ENCODE data around the gene TRAF5.
"Not testable (repeated sequence)": the region's sequence is repeated elsewhere in the genome, so short reads cannot be mapped to it uniquely, and the experiment has no call there.

The TRAF5 gene

GRCh38 chr1:211347077-211347844 lies 20.6 kb downstream of the TRAF5 start:
- no peak for DNase-seq (ENCODE audit: low read depth)

- DNase-seq (ENCODE audit: low read depth), result no peak
Observed at GRCh38 chr1:211348547-211348946, 21.9 kb downstream of the TRAF5 start.

GRCh38 chr1:211349741-211350140 lies 23.1 kb downstream of the TRAF5 start:
- DNase-seq (ENCODE audit: low read depth), result no peak

- not testable (repeated sequence) for DNase-seq (ENCODE audit: low read depth)
Observed at GRCh38 chr1:211352055-211352454, 25.4 kb downstream of the TRAF5 start.

- no peak for DNase-seq (ENCODE audit: low read depth)
Observed at GRCh38 chr1:211352465-211352864, 25.8 kb downstream of the TRAF5 start.

- peak; percentile 33 for DNase-seq (ENCODE audit: low read depth)
Observed at GRCh38 chr1:211352985-211353515, 26.4 kb downstream of the TRAF5 start.

GRCh38 chr1:211353562-211354212 lies 27.1 kb downstream of the TRAF5 start:
- no peak for DNase-seq (ENCODE audit: low read depth)

GRCh38 chr1:211355873-211356272 lies 29.2 kb downstream of the TRAF5 start:
- no peak for DNase-seq (ENCODE audit: low read depth)

- no peak for DNase-seq (ENCODE audit: low read depth)
Observed at GRCh38 chr1:211356723-211357407, 30.2 kb downstream of the TRAF5 start.

- no peak for DNase-seq (ENCODE audit: low read depth)
Observed at GRCh38 chr1:211358685-211359084, 32.1 kb downstream of the TRAF5 start.

GRCh38 chr1:211359876-211360275 lies 33.2 kb downstream of the TRAF5 start:
- no peak for DNase-seq (ENCODE audit: low read depth)

GRCh38 chr1:211361202-211361601 lies 34.6 kb downstream of the TRAF5 start:
- DNase-seq (ENCODE audit: low read depth), result no peak

- no peak for DNase-seq (ENCODE audit: low read depth)
Observed at GRCh38 chr1:211369640-211370039, 43.0 kb downstream of the TRAF5 start.

GRCh38 chr1:211370669-211371068 lies 44.0 kb downstream of the TRAF5 start:
- no peak for DNase-seq (ENCODE audit: low read depth)

- DNase-seq (ENCODE audit: low read depth), result no peak
Observed at GRCh38 chr1:211371406-211372105, 44.9 kb downstream of the TRAF5 start.

- DNase-seq (ENCODE audit: low read depth), result no peak
Observed at GRCh38 chr1:211372463-211372862, 45.8 kb downstream of the TRAF5 start.

- no peak for DNase-seq (ENCODE audit: low read depth)
Observed at GRCh38 chr1:211375146-211375818, 48.6 kb downstream of the TRAF5 start.

- DNase-seq (ENCODE audit: low read depth), result no peak
Observed at GRCh38 chr1:211375949-211376348, 49.3 kb downstream of the TRAF5 start.

GRCh38 chr1:211376807-211377470 lies 50.3 kb downstream of the TRAF5 start:
- no peak for DNase-seq (ENCODE audit: low read depth)

- DNase-seq (ENCODE audit: low read depth), result no peak
Observed at GRCh38 chr1:211377539-211378450, 51.2 kb downstream of the TRAF5 start.

Measured in activated gamma-delta T cell treated with anti-CD3 and anti-CD28 coated beads, Interleukin-2, amount 50 U/mL, for 16 hours (primary cell).